ENCODE results near the gene LIPT2.

Gene LIPT2

GRCh38 chr11:74494916-74495315 lies 1.4 kb upstream of the LIPT2 start:
- no peak for DNase-seq

- DNase-seq: peak; percentile 92
These were observed 487 bp upstream of the LIPT2 start for GRCh38 chr11:74493791-74494630.

- no peak for DNase-seq
These were observed 1.4 kb downstream of the LIPT2 start for GRCh38 chr11:74492084-74492483.

GRCh38 chr11:74490941-74491340 lies 2.6 kb downstream of the LIPT2 start:
- no peak for DNase-seq

- no peak for DNase-seq
These were observed 5.6 kb downstream of the LIPT2 start for GRCh38 chr11:74487875-74488274.

GRCh38 chr11:74485868-74486267 lies 7.7 kb downstream of the LIPT2 start:
- no peak for DNase-seq

- no peak for DNase-seq
These were observed 12.7 kb downstream of the LIPT2 start for GRCh38 chr11:74480688-74481417.

- DNase-seq: no peak
These were observed 13.8 kb downstream of the LIPT2 start for GRCh38 chr11:74479732-74480123.

- no peak for DNase-seq
These were observed 14.4 kb downstream of the LIPT2 start for GRCh38 chr11:74478877-74479731.

- no peak for DNase-seq
These were observed 17.0 kb downstream of the LIPT2 start for GRCh38 chr11:74476536-74476935.

- no peak for DNase-seq
These were observed 19.2 kb downstream of the LIPT2 start for GRCh38 chr11:74474316-74474715.

GRCh38 chr11:74473382-74474173 lies 19.9 kb downstream of the LIPT2 start:
- DNase-seq: no peak

GRCh38 chr11:74471668-74472429 lies 21.7 kb downstream of the LIPT2 start:
- no peak for DNase-seq

- no peak for DNase-seq
These were observed 22.5 kb downstream of the LIPT2 start for GRCh38 chr11:74471037-74471436.

GRCh38 chr11:74470526-74470925 lies 23.0 kb downstream of the LIPT2 start:
- DNase-seq: no peak

GRCh38 chr11:74468936-74469335 lies 24.6 kb downstream of the LIPT2 start:
- no peak for DNase-seq

- no peak for DNase-seq
These were observed 25.0 kb downstream of the LIPT2 start for GRCh38 chr11:74468521-74468920.

GRCh38 chr11:74468058-74468457 lies 25.5 kb downstream of the LIPT2 start:
- DNase-seq: no peak

GRCh38 chr11:74466916-74467885 lies 26.3 kb downstream of the LIPT2 start, which contains the start of gene KCNE3:
TSS of gene KCNE3 (minus strand) at chr11:74467549. CDS start at chr11:74457563, 9,986 bp downstream.
- DNase-seq: no peak

- DNase-seq: no peak
These were observed 28.2 kb downstream of the LIPT2 start for GRCh38 chr11:74465291-74465708.
